Activated CD8-positive, alpha-beta memory T cell treated with anti-CD3 and anti-CD28 coated beads for 24 hours (primary cell): ENCODE results near the gene KRT84.
"Not testable (repeated sequence)": the region's sequence is repeated elsewhere in the genome, so short reads cannot be mapped to it uniquely, and the experiment has no call there.

ENCODE experiments used
- DNase-seq: peaks from one replicate; pipeline ENCODE4 v3.0.0-alpha.2; 2020

Gene KRT84

GRCh38 chr12:52359621-52360061 is 25.8 kb downstream of the KRT84 start:
- DNase-seq: no peak

- peak; percentile 70 for DNase-seq
Observed at GRCh38 chr12:52358575-52359350, 26.7 kb downstream of the KRT84 start.

GRCh38 chr12:52356762-52357580 is 28.5 kb downstream of the KRT84 start:
- DNase-seq: no peak

GRCh38 chr12:52356031-52356761 is 29.3 kb downstream of the KRT84 start:
- DNase-seq: no peak

GRCh38 chr12:52355176-52355575 is 30.3 kb downstream of the KRT84 start:
- no peak for DNase-seq

- no peak for DNase-seq
Observed at GRCh38 chr12:52354200-52354599, 31.3 kb downstream of the KRT84 start.

- DNase-seq: no peak
Observed at GRCh38 chr12:52353766-52354165, 31.7 kb downstream of the KRT84 start.

GRCh38 chr12:52352951-52353350 is 32.5 kb downstream of the KRT84 start:
- DNase-seq: no peak

- DNase-seq: peak; percentile 68
Observed at GRCh38 chr12:52351196-52352059, 34.0 kb downstream of the KRT84 start.

GRCh38 chr12:52350786-52351185 is 34.7 kb downstream of the KRT84 start:
- no peak for DNase-seq

GRCh38 chr12:52350021-52350620 is 35.3 kb downstream of the KRT84 start:
- no peak for DNase-seq

GRCh38 chr12:52349196-52349595 is 36.3 kb downstream of the KRT84 start:
- no peak for DNase-seq

- no peak for DNase-seq
Observed at GRCh38 chr12:52347551-52348510, 37.6 kb downstream of the KRT84 start.

- DNase-seq: no peak
Observed at GRCh38 chr12:52347016-52347415, 38.4 kb downstream of the KRT84 start.

- no peak for DNase-seq
Observed at GRCh38 chr12:52346593-52346992, 38.9 kb downstream of the KRT84 start.

- not testable (repeated sequence) for DNase-seq
Observed at GRCh38 chr12:52345041-52345440, 40.4 kb downstream of the KRT84 start.

GRCh38 chr12:52344111-52344510 is 41.3 kb downstream of the KRT84 start:
- DNase-seq: no peak

GRCh38 chr12:52343550-52343949 is 41.9 kb downstream of the KRT84 start:
- DNase-seq: no peak

- no peak for DNase-seq
Observed at GRCh38 chr12:52342781-52343490, 42.5 kb downstream of the KRT84 start.

- no peak for DNase-seq
Observed at GRCh38 chr12:52341066-52341580, 44.3 kb downstream of the KRT84 start.
